ENCODE results near the gene PPARD. TPM values are rescaled to one million over a fixed set of nuclear protein-coding genes. Genes with fewer than 3 reads are reported as not detected.

PPARD gene
- total RNA-seq, 1 experiment from 2014 or later: 13.8 TPM

DNA sequence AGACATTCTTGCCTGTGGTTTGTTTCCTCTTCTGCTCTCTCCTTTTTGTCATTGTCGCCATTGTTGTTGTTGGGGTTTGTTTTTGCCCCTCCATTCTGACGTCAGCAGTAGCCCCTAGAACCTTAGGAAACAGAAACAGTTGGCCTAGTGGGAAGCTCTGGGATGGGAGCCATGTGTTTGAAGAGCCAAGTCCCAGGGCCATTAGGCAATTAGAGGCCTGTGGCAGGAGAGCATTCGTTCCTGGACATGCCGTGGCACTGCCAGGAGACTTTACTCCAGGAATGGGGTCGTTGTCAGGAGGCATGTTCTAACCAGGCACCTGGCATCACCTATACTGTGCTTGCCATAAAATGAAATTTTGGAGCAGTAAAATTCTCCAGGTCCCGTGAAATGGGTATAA is 39.7 kb downstream of the PPARD start:
- no peak overlapping the region for H3K4me3 ChIP-seq (ENCODE audit: low read depth, low read length, poor library complexity, severe bottlenecking)
- CTCF ChIA-PET: no interaction called here
- H3K36me3 ChIP-seq (ENCODE audit: insufficient read depth, low read length, poor library complexity, severe bottlenecking): no peaks in the 10 kb centered on the region
- no peaks in the 10 kb centered on the region for H3K4me1 ChIP-seq (ENCODE audit: insufficient read depth, low read length, poor library complexity, severe bottlenecking)
- no peak overlapping the region for H3K27ac ChIP-seq (ENCODE audit: low read depth, low read length, poor library complexity, severe bottlenecking)
- TF ChIP-seq CTCF (conservative IDR thresholded peaks at IDR 0.05; ENCODE audit: low read depth, low read length) (no peak), EZH2 (IDR thresholded peaks at IDR 0.05; ENCODE audit: borderline replicate concordance, low read depth, low read length, poor library complexity, severe bottlenecking) (no peak)
- H3K27me3 ChIP-seq (replicated peaks; ENCODE audit: insufficient read depth, low read depth, low read length, poor library complexity): no peaks in the 10 kb centered on the region
- no peak for DNase-seq (ENCODE audit: low spot score)
- intact Hi-C loops (cut with micrococcal nuclease; ENCODE audit: unreplicated experiment): no loop called here
- H3K9me3 ChIP-seq (ENCODE audit: low read depth, low read length, poor library complexity, severe bottlenecking): no peaks in the 10 kb centered on the region
- BruUV-seq (replicated peaks): no TSS peak
- POLR2A ChIA-PET (ENCODE audit: low non-redundant PET): no interaction called here

- ChIA-PET POLR2A (ENCODE audit: low non-redundant PET) (no interaction called here), CTCF (no interaction called here)
- intact Hi-C loops (cut with micrococcal nuclease; ENCODE audit: unreplicated experiment): no loop called here
- Histone ChIP-seq H3K36me3 (ENCODE audit: insufficient read depth, low read length, poor library complexity, severe bottlenecking) (no peaks in the 10 kb centered on the region), H3K27me3 (replicated peaks; ENCODE audit: insufficient read depth, low read depth, low read length, poor library complexity) (no peaks in the 10 kb centered on the region), H3K27ac (ENCODE audit: low read depth, low read length, poor library complexity, severe bottlenecking) (no peak overlapping the region), H3K4me3 (ENCODE audit: low read depth, low read length, poor library complexity, severe bottlenecking) (no peak overlapping the region), H3K4me1 (ENCODE audit: insufficient read depth, low read length, poor library complexity, severe bottlenecking) (no peaks in the 10 kb centered on the region), H3K9me3 (ENCODE audit: low read depth, low read length, poor library complexity, severe bottlenecking) (no peaks in the 10 kb centered on the region)
- no peak for TF ChIP-seq CTCF (conservative IDR thresholded peaks at IDR 0.05; ENCODE audit: low read depth, low read length)
- no peak for TF ChIP-seq EZH2 (IDR thresholded peaks at IDR 0.05; ENCODE audit: borderline replicate concordance, low read depth, low read length, poor library complexity, severe bottlenecking)
- no TSS peak for BruUV-seq (replicated peaks)
- DNase-seq (ENCODE audit: low spot score): no peak
These were observed 43.3 kb downstream of the PPARD start for GRCh38 chr6:35385457-35386202.

DNA sequence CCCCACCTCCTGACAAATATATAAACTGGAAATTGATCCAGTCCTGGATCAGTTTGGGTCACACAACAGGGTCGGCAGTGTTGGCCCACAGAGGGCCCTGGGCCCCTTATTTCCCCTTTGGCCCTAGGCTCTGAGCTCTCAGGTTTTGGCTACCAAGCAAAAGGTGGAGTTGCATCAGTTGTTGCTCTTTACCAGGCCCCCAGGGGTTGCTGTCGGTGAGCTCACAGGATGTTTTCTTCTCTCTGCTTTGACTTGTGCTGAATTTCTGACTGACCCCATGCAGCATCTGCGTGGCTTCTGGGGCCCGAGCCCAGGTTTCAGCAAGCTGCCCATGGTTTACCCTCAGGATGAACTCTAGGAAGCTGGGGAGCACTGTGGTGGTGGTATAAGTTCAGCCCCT is 44.6 kb downstream of the PPARD start:
- ChIA-PET CTCF (no interaction called here), POLR2A (ENCODE audit: low non-redundant PET) (no interaction called here)
- Histone ChIP-seq H3K9me3 (ENCODE audit: low read depth, low read length, poor library complexity, severe bottlenecking) (no peaks in the 10 kb centered on the region), H3K27me3 (replicated peaks; ENCODE audit: insufficient read depth, low read depth, low read length, poor library complexity) (no peaks in the 10 kb centered on the region), H3K4me1 (ENCODE audit: insufficient read depth, low read length, poor library complexity, severe bottlenecking) (no peaks in the 10 kb centered on the region), H3K27ac (ENCODE audit: low read depth, low read length, poor library complexity, severe bottlenecking) (no peak overlapping the region), H3K36me3 (ENCODE audit: insufficient read depth, low read length, poor library complexity, severe bottlenecking) (no peaks in the 10 kb centered on the region), H3K4me3 (ENCODE audit: low read depth, low read length, poor library complexity, severe bottlenecking) (no peak overlapping the region)
- TF ChIP-seq EZH2 (IDR thresholded peaks at IDR 0.05; ENCODE audit: borderline replicate concordance, low read depth, low read length, poor library complexity, severe bottlenecking): no peak
- TF ChIP-seq CTCF (conservative IDR thresholded peaks at IDR 0.05; ENCODE audit: low read depth, low read length): no peak
- no peak for DNase-seq (ENCODE audit: low spot score)
- no TSS peak for BruUV-seq (replicated peaks)
- intact Hi-C loops (cut with micrococcal nuclease; ENCODE audit: unreplicated experiment): no loop called here

Data from A673 (cell line).